ENCODE results near the gene KIF5B.

Gene KIF5B

GRCh38 chr10:31962826-31963588 is 93.2 kb downstream of the KIF5B start:
- TF ChIP-seq CTCF (IDR thresholded peaks at IDR 0.05; ENCODE audit: borderline replicate concordance, insufficient read depth, low read depth, low read length), result no peak
- no peak overlapping the region for H3K4me3 ChIP-seq (ENCODE audit: low read depth, low read length)

GRCh38 chr10:31961277-31962074 is 94.7 kb downstream of the KIF5B start:
- TF ChIP-seq CTCF (IDR thresholded peaks at IDR 0.05; ENCODE audit: borderline replicate concordance, insufficient read depth, low read depth, low read length), result no peak
- H3K4me3 ChIP-seq (ENCODE audit: low read depth, low read length), result no peak overlapping the region

GRCh38 chr10:31959461-31960173 is 96.6 kb downstream of the KIF5B start:
- TF ChIP-seq CTCF (IDR thresholded peaks at IDR 0.05; ENCODE audit: borderline replicate concordance, insufficient read depth, low read depth, low read length), result no peak
- no peak overlapping the region for H3K4me3 ChIP-seq (ENCODE audit: low read depth, low read length)
